ENCODE data around the gene PAOX. TPM values are rescaled to one million over a fixed set of nuclear protein-coding genes. Genes with fewer than 3 reads are reported as not detected.
"Not testable (repeated sequence)": the region's sequence is repeated elsewhere in the genome, so short reads cannot be mapped to it uniquely, and the experiment has no call there.

The PAOX gene
- total RNA-seq, 1 donor from 2014 or later: 2.9 TPM

GRCh38 chr10:133378251-133379096 lies 588 bp upstream of the PAOX start:
- intact Hi-C loops (cut with DNase I): no loop called here
- peak; percentile 82 for DNase-seq (ENCODE audit: low spot score)

DNA sequence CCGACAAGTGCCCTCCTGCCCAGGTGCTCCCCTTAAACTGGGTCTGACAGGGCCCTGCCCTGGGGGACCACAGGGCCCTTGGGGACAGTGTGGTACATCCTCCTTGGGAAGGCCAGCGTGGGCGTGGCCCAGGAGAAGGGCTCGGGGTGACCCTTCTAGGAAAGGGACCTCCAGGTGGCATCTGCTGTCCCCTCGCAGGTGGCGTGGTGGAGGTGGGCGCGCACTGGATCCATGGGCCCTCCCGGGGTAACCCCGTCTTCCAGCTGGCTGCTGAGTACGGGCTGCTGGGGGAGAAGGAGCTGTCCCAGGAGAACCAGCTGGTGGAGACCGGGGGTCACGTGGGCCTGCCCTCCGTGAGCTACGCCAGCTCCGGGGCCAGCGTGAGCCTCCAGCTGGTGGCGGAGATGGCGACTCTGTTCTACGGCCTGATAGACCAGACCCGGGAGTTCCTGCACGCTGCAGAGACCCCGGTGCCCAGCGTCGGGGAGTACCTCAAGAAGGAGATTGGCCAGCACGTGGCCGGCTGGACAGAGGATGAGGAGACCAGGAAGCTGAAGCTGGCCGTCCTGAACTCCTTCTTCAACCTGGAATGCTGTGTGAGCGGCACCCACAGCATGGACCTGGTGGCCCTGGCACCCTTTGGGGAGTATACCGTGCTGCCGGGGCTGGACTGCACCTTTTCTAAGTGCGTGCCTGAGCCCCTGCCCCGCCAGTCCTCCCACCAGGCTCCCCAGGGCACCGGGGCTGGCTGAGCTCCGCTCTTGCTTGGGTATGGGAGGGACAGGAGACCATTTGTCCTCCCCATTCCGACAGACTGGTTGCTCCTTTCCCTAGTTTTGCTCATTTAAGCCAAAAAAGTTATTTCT lies 972 bp downstream of the PAOX start:
- intact Hi-C loops (cut with DNase I): no loop called here
- DNase-seq (ENCODE audit: low spot score): no peak

DNA sequence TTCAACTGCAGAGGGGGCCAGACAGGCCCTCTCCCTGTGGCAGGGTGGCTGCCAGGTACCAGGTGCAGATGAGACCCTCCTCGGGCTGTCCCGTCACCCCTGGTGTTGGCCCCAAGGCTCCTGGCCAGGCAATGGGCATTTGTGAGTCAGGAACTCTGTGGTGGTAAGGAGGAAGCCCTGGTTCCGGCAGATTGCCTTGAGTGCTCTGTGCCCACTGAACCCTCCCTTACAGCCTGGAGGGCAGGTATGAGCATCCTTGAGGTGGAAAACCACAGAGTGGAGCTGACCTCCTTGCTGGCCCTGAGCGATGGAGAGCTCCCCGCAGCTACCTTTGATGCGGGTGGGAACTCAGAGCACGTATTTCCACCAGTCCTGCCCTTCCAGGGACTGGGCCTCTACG lies 2.0 kb downstream of the PAOX start:
- intact Hi-C loops (cut with DNase I): no loop called here
- DNase-seq (ENCODE audit: low spot score): no peak

DNA sequence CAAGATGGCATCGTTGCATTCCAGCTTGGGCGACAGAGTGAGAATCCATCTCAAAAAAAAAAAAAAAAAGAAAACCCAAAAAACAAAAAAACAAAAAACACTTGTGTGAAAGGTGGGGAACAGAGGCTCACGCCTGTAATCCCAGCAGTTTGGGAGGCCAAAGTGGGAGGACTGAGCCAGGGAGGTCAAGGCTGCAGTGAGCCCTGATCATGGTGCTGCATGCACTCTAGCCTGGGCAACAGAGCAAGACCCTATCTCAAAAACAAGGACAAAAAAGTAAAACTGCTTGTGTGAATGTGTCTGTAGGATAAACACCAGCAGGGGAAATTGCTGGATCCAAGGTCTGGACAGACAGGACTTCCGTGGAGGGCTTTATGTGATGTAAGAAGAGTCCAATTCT lies 4.5 kb downstream of the PAOX start:
- DNase-seq (ENCODE audit: low spot score): no peak
- intact Hi-C loops (cut with DNase I): no loop called here

DNA sequence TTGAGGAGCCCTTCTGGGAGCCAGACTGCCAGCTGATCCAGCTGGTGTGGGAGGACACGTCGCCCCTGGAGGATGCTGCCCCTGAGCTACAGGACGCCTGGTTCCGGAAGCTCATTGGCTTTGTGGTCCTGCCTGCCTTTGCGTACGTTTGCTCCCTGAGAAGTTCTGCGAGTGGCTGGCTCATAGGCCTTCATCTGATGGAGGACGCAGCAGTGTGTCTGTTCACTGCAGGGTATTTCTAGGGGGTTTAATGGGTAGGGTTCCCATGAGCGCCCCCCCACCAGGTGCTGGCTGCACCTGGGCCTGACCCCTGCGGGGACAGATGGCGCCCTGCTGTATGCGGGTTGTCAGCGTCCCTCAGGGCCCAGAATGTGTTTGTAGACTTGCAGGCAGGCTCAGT lies 5.0 kb downstream of the PAOX start:
- DNase-seq (ENCODE audit: low spot score): no peak
- intact Hi-C loops (cut with DNase I): no loop called here

- DNase-seq (ENCODE audit: low spot score): no peak
- intact Hi-C loops (cut with DNase I): no loop called here
Observed at GRCh38 chr10:133385214-133385613, 6.2 kb downstream of the PAOX start.

- peak; percentile 22 for DNase-seq (ENCODE audit: low spot score)
- intact Hi-C loops (cut with DNase I): not testable (repeated sequence)
Observed at GRCh38 chr10:133386951-133387350, 7.9 kb downstream of the PAOX start.

- intact Hi-C loops (cut with DNase I): no loop called here
- peak; percentile 46 for DNase-seq (ENCODE audit: low spot score)
Observed at GRCh38 chr10:133388236-133388972, 9.3 kb downstream of the PAOX start.

DNA sequence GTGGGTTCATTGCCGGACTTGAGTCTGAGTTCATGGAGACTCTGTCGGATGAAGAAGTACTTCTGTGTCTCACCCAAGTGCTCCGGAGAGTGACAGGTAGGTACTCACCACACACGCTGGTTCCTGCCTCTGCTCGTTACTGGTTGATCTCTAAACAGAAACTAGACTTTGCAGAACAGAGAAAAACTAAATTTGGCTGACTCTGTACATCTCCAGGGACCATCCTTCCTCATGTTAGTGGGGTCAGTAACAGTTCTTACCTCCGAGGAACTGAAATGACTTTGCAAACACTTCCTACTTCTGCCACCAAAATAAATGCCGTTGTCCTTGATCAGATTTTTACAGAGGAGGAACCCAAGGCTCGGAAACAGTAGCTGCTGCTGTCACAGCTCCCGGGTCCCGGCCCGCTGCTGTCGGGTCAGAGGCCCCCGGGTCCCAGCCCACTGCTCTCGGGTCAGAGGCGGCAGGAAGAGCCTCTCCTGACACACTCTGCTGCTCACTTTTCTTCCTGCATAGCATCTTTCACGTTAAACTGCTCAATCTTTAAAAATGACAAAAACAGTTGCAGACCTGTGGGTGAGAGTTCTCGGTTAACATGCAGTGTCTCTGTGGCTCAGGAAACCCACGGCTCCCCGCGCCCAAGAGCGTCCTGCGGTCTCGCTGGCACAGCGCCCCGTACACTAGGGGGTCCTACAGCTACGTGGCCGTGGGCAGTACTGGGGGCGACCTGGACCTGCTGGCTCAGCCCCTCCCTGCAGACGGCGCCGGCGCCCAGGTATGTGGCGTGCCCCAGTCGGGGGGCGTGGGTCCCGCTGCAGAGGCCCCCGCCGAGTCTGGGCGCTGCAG lies 10.1 kb downstream of the PAOX start:
- DNase-seq (ENCODE audit: low spot score): peak; percentile 75
- intact Hi-C loops (cut with DNase I): no loop called here

DNA sequence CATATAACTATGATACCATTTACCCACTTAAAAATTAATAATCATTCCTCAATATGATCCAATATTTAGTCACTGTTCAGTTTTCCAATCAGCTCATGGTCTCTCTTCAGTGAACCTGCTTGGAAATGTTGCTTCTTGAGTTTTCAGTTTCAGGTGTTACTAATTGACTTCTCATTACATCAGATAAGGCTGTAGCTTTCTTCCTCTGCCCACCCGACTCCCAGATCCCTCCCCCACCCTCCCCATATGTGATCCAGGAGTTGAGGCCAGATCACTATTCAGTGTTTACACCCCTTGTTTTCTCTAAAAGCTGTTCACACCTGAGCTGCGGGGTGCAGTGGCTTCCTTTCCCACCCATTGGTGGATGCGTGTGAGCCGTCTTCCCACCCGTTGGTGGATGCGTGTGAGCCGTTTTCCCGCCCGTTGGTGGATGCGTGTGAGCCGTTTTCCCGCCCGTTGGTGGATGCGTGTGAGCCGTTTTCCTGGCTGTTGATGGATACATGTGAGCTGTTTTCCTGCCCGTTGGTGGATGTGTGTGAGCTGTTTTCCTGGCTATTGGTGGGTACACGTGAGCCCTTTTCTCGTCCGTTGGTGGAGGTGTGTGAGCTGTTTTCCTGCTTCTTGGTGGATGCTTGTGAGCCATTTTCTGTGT lies 11.7 kb downstream of the PAOX start:
- DNase-seq (ENCODE audit: low spot score): no peak
- intact Hi-C loops (cut with DNase I): no loop called here

GRCh38 chr10:133391249-133391635 lies 12.2 kb downstream of the PAOX start:
- peak; percentile 43 for DNase-seq (ENCODE audit: low spot score)
- intact Hi-C loops (cut with DNase I): no loop called here

GRCh38 chr10:133391761-133392518 lies 12.9 kb downstream of the PAOX start:
- peak; percentile 27 for DNase-seq (ENCODE audit: low spot score)
- intact Hi-C loops (cut with DNase I): no loop called here

DNA sequence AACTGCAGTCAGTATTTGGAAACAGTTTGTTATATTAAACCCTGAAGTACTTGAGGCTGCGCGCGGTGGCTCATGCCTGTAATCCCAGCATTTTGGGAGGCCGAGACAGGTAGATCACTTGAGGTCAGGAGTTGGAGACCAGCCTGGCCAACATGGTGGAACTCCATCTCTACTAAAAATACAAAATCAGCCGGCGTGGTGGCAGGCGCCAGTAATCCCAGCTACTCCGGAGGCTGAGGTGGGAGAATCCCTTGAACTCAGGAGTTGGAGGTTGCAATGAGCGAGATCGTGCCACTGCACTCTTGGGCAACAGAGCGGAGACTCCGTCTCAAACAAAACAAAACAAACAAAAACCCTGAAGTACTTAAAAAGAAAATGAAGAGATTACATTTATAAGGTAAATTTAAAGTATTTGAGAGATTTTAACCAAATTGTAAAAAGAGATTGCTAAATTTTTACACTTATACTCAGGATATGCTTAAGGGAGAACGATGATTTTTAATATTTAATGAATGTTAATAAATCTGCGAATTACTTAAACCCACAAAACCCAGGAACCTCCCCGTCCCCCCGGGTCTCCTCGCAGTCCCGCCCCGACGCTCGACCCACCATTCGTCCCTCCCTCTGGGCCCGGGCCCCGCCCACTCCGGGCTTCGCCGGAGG lies 14.5 kb downstream of the PAOX start:
- intact Hi-C loops (cut with DNase I): no loop called here
- peak; percentile 20 for DNase-seq (ENCODE audit: low spot score)

DNA sequence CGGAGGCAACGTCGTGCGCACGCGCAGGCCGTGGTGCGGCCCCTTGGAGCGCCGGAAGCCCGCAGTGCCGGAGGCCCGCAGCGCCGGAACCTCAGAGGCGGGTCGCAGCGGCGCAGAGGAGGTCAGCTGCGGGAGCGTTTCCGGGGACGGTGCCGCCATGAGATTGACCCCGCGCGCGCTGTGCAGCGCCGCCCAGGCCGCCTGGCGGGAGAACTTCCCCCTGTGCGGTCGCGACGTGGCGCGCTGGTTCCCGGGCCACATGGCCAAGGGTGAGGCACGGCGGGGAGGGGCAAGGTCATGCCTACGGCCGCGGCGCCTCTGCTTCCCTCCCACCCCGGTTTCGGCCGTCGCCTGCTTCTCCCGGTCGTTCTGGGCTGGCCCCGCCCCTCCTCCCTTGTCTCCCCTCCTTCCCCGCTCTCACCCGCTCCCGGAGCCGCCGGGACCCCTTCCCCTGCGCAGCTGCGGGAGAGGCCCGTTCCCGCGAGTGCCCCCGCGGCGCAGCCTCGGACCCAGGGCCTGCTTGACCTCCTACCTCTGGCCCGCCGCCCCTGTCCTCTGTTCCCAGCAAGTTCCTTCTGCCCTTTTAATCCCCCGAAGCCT lies 15.1 kb downstream of the PAOX start, which contains the start of gene MTG1:
TSS of gene MTG1 (plus strand) at position 94 of the 600 bp plus-strand sequence. CDS start at position 158, 64 bp downstream.
- DNase-seq (ENCODE audit: low spot score): peak; percentile 96

GRCh38 chr10:133394801-133395221 lies 15.7 kb downstream of the PAOX start:
- intact Hi-C loops (cut with DNase I): no loop called here
- peak; percentile 61 for DNase-seq (ENCODE audit: low spot score)

More for the DNA sequence above, 15.1 kb downstream of the PAOX start, which contains the start of gene MTG1:
- intact Hi-C loops (cut with DNase I): no loop called here

GRCh38 chr10:133396035-133396624 lies 17.1 kb downstream of the PAOX start:
- DNase-seq (ENCODE audit: low spot score): peak; percentile 63
- intact Hi-C loops (cut with DNase I): no loop called here
